ENCODE measurements around the gene SYT15.
"Not testable (repeated sequence)": the region's sequence is repeated elsewhere in the genome, so short reads cannot be mapped to it uniquely, and the experiment has no call there.

The SYT15 gene

DNA sequence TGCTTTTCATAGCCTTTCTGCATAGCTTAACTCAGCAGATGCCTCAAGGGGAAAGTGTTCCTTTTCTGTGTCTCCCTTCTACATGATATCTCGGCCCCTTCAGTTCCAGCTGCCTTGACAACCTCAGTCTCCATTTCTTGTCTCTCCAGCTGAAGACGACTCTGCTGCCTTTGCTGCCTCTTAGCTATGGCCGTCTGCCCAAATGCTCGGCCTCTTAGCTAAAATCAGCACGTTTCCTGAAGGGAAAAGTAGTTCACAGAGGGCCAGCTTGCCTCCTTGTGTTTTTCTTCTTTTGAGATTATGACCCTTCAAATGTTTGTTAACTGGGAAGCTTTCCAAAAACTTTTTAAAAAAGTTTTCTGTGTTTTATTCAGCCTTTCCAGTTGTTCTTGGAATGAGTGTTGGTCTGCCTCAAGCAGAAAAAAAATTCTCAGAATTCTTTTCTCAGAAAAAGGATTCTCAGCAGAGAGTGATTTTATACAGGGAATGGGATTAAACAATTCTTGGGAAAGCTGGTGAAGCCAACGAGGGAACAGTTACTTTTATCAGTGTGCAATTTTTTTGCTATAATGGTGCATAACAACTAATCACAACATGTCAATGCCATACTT lies 15.6 kb downstream of the SYT15 start:
- not testable (repeated sequence) for DNase-seq

DNA sequence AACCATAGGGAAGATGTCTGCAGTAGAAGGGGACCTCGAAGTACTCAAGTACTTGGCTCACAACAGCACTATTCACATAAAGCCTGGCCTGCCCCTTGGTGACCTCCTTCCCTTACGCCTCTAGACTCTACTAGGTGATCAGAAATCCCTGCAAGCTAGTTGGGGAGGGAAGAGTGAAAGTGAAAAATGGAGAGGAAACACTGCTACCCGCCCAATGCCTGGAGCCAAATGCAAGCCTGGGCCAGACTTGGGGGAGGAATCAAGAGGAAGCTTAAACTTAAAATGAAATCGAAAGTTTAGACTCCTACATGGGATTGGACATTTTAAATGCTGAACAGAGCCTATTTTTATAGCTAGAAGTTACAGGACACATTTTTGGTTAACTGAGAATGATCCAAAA lies 17.6 kb downstream of the SYT15 start:
- not testable (repeated sequence) for DNase-seq

DNA sequence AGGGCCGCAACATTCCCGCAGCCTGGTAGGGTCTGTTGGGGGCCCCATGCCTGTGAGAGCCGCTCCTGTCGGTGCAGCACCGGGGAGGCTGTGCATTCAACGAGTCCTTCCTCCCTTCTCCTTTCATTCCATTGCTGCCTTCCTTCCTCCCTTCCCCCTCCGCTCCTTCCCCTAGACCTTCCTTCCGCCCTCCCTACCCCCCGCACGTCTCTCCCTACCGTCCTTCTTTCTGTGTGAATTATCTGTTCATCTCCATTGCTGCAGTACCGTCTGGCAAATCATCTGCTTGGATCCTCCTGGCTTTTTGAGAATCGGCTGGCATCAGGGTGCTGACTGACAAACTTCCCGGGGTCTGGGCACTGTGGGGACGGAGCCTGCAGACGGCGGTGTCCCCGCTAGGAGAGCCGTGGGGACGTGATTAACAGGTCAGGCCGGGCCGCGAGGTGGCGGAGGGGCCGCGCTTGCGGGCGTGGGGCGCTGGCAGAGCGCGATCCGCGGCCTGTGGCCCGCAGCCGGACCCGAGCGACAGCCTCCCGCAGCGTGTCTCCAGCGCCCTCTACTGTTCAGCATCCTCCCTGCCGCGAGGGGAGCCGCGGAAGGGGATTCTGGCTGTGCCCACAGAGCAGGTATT lies 18.8 kb downstream of the SYT15 start:
- DNase-seq, result not testable (repeated sequence)

DNA sequence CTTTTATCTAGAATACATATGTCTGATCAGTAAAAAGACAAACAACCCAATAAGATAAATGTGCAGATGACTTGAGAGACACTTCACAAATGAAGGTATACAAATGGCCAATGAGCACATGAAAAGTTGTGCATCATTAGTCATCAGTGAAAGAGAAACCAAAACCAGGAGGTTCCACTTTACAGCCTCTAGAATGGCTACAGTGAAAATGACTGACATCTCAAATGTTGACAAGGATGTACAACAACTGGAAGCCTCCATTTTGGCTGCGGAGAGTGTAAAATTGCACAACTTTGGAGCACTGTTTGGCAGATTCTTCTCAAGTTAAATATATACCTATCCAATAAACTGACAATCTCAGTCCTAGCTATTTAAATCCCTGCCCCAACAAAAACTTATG lies 21.6 kb downstream of the SYT15 start:
- not testable (repeated sequence) for DNase-seq

DNA sequence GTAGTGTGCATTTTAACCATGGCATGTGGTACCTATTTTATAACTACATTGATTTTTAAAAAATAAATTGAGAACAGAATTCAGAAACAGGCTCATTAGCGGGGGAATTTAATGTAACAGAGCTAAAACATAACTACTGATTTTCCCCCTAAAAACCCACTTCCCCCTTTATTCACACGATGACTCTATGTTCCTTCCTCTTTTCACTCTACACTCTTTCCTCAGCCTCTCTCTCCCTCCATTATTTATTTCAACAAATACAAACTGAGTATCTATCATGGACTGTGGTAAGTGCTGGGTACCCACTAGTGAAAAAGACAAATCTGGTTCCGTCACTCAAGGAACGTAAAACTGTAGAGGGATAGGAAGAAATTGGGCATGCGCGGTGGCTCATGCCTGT lies 36.6 kb downstream of the SYT15 start:
- DNase-seq, result not testable (repeated sequence)

DNA sequence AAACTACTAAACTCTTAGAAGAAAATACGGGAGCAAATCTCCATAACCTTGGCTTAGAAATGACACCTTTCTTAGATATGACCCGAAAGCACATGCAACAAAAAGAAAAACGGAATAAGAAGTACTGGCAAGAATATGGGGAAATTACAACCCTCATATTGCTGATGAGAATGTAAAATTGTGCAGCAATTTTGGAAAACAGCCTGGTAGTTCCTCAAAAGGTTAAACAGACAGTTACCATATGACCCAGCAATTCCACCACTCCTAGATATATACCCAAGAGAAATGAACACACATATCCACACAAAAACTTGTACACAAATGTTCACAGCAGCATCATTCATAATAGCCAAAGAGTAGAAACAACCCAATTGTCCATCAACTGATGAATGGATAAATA lies 37.3 kb downstream of the SYT15 start:
- not testable (repeated sequence) for DNase-seq

DNA sequence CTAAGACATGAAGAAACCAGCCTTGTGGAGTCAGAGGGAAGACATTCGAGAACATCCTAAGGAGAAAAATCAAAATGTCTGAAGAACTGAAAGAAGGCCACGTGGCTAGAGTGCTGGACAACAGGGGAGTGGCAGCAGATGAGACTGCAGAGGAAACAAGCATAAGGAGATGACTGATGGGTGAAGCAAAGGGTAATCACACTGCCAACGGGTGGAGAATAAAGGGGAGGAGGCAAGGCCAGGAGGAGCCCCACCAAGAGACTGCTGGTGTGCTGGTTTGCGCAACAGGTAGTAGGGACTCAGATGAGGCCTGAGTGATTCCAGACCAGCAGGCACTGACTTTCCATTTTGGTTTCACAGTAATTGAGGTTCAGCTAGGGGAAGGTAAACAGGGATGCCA lies 38.2 kb downstream of the SYT15 start:
- not testable (repeated sequence) for DNase-seq

DNA sequence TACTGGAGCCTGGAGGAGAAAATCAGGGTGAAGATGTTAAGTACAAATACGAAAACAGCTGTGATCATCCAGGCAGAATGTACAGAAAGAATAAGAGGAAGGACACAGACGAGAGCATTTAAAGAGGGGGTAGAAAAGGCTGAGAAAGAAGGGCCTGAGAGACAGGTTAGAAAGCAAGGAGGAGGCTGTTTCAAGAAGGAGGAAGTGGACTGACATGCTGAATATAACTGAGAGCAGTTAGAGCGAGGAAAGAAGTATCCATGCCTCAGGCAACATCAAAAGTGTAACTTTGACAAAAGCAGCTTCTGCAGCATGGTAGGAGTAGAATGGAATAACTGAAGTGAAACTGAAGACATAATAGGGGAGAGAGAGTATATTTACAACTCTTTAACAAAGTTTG lies 39.0 kb downstream of the SYT15 start:
- not testable (repeated sequence) for DNase-seq

DNA sequence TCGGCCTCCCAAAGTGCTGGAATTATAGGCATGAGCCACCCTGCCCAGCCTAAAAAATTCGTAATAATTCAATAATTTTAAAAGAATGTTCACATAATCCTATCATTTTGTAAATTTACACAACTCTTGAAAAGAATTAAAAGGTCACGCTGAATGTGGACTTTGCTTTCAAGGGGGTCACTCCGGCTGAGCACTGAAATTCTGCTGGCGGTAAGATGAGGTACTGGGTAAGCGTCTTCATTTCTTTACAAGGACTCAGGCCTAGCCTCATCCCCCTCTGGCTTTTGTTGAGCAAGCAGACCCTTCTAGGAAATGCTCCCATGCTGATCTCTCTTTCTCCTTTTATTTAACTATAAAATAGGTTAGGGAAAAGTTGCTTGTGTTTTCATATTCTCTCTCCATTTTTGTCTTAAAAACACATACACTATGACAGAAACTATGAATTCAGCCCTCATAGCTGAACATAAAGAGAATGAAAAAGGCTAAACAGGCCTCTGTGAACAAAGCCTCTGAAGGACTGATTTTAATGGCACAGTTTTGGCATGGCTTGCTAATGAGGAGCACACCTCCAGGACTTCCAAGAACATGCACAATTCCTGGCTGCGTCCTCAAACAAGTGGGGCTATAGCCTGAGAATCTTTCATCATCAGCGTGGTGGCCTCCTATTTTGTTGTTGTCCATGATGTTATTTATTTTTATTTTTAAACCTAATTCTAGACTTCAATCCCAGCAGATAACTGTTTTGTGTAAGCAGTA lies 45.1 kb downstream of the SYT15 start:
- DNase-seq, result not testable (repeated sequence)

DNA sequence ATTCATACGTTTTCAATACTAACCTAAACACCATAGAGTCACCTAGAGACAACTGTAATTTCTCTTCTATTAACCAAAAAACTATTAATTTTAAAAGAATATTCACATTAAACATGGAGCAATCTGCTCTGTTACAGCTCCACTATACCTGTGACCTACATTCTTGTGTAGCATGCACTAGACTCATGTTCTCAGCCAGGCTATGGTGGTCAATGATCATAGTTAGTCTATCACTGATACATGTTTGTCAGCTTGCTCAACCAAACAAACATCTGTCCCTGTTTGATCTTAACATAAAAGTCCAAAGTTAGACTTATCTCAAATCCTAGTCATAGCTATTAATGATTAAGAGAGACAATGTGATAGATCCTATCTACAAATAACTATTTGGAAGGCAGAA lies 50.9 kb downstream of the SYT15 start:
- not testable (repeated sequence) for DNase-seq

DNA sequence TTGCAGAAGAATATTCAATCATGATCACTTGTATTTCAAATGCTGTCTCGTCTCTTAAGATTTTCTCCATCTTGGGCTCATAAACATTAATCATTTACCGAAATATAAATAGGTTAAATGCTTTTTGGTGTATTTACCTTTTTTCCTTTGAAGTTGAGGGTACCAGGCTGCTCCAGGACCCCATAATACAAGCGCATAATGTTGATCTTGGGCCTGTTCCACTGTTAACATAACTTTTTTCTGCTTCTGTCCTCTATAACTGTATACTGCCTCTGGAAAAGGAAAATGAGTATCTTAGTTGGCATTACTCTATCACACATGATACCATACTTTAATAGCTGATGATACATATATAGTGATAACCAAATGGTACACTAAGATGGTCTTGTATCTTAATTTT lies 51.9 kb downstream of the SYT15 start:
- not testable (repeated sequence) for DNase-seq

DNA sequence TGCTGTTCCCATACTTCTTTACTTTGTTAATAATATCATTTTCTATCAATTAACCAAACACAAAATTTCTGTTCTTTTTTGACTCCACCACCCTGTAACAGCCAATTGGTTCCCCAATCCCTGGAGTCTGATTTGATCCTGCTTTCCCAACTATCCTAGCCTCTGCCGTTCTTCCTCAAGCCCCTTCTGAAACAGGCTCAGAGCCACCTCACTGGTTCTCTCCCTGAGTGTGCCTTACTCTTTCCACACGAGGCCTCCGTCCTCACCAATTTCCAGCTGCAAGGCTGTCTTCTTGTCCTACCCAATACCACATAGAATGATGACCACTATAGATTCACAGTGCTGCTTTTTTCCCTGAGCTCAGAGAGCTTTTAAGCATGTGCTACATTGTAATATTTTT lies 52.8 kb downstream of the SYT15 start:
- DNase-seq, result not testable (repeated sequence)

DNA sequence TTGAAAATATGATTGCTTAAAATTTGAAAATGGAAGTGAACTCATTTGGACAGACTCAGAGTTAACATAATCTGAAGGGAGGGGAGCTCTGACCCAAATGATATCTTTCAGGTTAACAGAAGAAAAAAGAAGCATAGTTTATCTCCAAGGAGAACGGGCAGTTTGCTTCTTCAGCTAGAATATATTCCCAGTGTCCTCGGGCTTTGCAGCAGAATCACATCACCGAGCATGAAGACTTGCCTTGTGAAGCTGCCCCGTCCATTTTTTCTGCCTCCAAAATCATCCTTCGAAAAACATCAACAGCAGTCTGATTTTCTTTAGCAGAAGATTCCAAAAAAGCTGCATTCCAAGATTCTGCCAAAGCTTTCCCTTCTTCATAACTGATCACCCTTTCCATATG lies 55.8 kb downstream of the SYT15 start:
- not testable (repeated sequence) for DNase-seq

DNA sequence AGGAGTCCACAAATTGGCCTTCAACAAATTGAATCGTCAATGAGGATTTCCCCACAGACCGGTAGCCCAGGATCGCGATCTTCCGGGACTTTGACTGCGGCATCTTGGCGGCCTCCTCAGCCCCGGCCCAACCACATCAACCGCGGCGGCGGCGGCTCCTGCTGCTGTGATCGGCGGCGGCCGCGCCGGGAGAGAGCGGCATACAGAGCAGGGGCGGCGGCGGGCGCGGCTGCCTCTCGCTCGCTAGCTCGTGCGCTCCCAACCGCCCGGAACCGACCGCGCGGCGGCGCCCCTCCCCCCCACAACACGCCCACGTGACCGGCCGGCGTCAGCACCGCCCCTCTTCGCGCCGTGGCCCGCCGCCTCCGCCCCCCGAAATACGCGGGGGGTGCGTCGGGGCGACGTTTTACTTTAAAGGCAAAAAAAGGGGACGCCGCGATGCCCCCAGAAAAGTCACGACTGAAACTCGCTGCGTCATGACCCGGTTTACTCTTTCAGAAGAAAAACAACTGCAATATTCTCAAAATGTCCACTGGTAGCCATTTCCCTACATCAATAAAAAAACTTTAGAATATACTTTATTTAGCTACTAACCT lies 56.5 kb downstream of the SYT15 start:
- not testable (repeated sequence) for DNase-seq

DNA sequence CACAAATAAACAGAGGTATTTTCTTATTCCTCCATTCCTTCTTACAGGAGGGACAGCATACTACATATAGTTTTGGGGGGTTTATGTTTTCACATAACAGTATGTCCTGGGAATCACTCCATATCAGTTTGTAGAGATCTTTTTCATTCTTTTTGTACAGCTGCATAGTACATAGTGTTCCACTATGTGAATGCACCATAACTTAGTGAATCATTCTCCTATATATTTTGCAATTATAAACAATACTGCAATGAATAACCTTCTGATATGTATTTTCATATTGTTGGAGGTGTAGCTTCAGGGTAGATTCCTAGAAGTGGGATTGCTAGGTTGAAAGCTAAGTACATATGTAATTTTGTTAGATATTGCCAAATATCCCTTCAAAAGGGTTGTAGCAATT lies 61.1 kb downstream of the SYT15 start:
- DNase-seq, result not testable (repeated sequence)
